Upper lobe of left lung (tissue), 6 donors: ENCODE data around the gene XXYLT1. TPM values are rescaled to one million over a fixed set of nuclear protein-coding genes. Genes with fewer than 3 reads are reported as not detected.

Experiments used
- ATAC-seq, 2 donors: fragments of 200-7000 bp; cut with Tn5 transposase; one replicate each; pipeline ENCODE4 v1.9.1; 2022; ENCODE audit warnings: mild to moderate bottlenecking in 2 of 2, moderate library complexity in 2 of 2; ENCODE audit not compliant: low FRiP score in 2 of 2
- DNase-seq, 2 donors: peaks; one replicate each; pipeline ENCODE4 v3.0.0-alpha.2; 2019 to 2020
- H3K27ac ChIP-seq, 4 donors: fragments of 200-600 bp; sonication (generic); one replicate each; pipeline ENCODE4 v1.5.1; 2016 to 2019
- H3K27me3 ChIP-seq, 4 donors: fragments of 200-600 bp; sonication (generic); one replicate each; pipeline ENCODE4 v1.5.1; 2017 to 2019
- H3K36me3 ChIP-seq, 4 donors: fragments of 200-600 bp; sonication (generic); one replicate each; pipeline ENCODE4 v1.5.1; 2016 to 2019
- H3K4me1 ChIP-seq, 4 donors: fragments of 200-600 bp; sonication (generic); one replicate each; pipeline ENCODE4 v1.5.1; 2018 to 2019
- H3K4me3 ChIP-seq, 4 donors: fragments of 200-600 bp; sonication (generic); one replicate each; pipeline ENCODE4 v1.5.1; 2017 to 2019; ENCODE audit warnings: mild to moderate bottlenecking in 2 of 4, moderate library complexity in 1 of 4
- H3K9me3 ChIP-seq, 4 donors: fragments of 200-600 bp; sonication (generic); one replicate each; pipeline ENCODE4 v1.5.1; 2018 to 2019
- CTCF ChIP-seq, 6 experiments: fragments of 450-650 bp in 4 of 6; fragments of 200-600 bp in 2 of 6; sonication (generic) in 2 of 6; IDR thresholded peaks; one replicate each; pipeline ENCODE4 v1.5.1; 2016 to 2019; ENCODE audit warnings: antibody characterized with exemption in 6 of 6
- EP300 ChIP-seq, 4 donors: sonication (generic); formaldehyde crosslinking; IDR thresholded peaks; one replicate each; pipeline ENCODE4 v1.5.1; 2017; ENCODE audit warnings: antibody characterized with exemption in 4 of 4, control low read depth in 2 of 4
- POLR2A ChIP-seq, 4 donors: fragments of 450-650 bp; IDR thresholded peaks; one replicate each; pipeline ENCODE4 v1.5.1; 2016 to 2017; ENCODE audit warnings: antibody characterized with exemption in 4 of 4, mild to moderate bottlenecking in 2 of 4
- POLR2AphosphoS5 ChIP-seq, 2 donors: sonication (generic); formaldehyde crosslinking; IDR thresholded peaks; one replicate each; pipeline ENCODE4 v1.5.1; 2017; ENCODE audit warnings: antibody characterized with exemption in 2 of 2
- WGBS, 2 donors: methylation state at CpG; one replicate each; pipeline ENCODE4 v1.1.5; 2017 to 2018; 5-methylcytosine and 5-hydroxymethylcytosine counted together
- total RNA-seq, 6 donors: library from RNA; depleted of rRNA in 4 of 6; stranded (reverse); fragments of >200 nt in 4 of 6; gene quantifications; one replicate each; pipeline versions ENCODE4 v1.1.0 to v1.2.1, GENCODE V29; 2016 to 2021
- donor health status: DM: no; HTN: no; CAD: no; lungs with moderate emphysema.
- donor health status: DM: no; HTN: yes; CAD: no; lungs with severe emphysema.

XXYLT1 gene
- total RNA-seq, 6 donors from 2014 or later: 6.3 to 9.6 (median 8.6) TPM

DNA sequence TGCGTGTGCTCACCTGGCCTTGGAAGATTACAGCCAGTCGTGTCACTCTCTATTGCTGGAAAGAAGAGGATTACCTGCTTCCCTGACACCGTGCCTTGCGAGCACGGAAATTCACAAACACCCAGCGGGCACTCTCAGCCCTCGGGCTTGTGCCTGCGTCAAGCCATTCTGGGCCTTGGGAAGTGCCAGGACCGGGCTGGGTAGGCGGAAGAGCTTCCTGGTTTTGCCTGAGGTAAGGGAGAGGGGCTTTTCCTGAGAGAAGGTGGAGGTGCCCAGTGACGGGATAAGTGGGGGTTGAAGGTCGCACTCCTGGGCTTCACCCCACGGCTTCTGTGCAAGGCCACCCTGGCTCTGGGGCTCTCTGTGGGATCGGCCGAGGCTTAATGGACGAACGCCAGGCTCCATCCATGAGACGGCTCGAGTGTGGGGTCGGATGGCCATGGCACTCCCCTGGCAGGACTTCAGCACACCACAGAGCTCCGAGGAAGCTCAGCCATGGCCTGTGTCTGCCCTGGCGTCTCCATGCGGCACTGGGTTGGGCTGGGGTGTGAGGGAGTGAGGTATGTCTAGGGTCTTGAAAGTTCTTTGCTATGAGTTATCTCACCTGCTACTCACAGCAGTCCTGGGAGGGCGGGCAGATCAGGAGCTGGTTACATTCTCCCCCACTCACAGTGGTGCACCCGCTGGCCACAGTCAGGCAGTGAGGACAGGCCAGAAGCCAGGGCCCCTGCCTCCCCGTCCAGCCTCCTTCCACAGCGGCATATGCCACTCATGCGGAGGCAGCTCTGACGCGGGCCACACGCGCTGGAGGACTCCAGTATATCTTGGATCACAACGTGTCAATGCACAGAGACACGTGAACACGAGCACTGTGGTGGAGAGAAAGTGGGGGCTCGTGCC lies 209.0 kb downstream of the XXYLT1 start:
- TF ChIP-seq POLR2AphosphoS5 (IDR thresholded peaks at IDR 0.05) (no peak), EP300 (IDR thresholded peaks at IDR 0.05) (no peak)
- H3K27me3 ChIP-seq: no peaks in the 10 kb centered on the region
- H3K4me1 ChIP-seq: peaks cover 0 to 12% (median 7%) of the 10 kb centered on the region in 4 donors
- no peak overlapping the region for H3K27ac ChIP-seq
- ATAC-seq: no peak
- no peaks in the 10 kb centered on the region for H3K9me3 ChIP-seq
- DNase-seq: no peak
- no peak overlapping the region for H3K4me3 ChIP-seq
- no peaks in the 10 kb centered on the region for H3K36me3 ChIP-seq
- WGBS, 2 donors: 91 to 95% methylated on average over 24 to 36 of the region's 36 CpGs

DNA sequence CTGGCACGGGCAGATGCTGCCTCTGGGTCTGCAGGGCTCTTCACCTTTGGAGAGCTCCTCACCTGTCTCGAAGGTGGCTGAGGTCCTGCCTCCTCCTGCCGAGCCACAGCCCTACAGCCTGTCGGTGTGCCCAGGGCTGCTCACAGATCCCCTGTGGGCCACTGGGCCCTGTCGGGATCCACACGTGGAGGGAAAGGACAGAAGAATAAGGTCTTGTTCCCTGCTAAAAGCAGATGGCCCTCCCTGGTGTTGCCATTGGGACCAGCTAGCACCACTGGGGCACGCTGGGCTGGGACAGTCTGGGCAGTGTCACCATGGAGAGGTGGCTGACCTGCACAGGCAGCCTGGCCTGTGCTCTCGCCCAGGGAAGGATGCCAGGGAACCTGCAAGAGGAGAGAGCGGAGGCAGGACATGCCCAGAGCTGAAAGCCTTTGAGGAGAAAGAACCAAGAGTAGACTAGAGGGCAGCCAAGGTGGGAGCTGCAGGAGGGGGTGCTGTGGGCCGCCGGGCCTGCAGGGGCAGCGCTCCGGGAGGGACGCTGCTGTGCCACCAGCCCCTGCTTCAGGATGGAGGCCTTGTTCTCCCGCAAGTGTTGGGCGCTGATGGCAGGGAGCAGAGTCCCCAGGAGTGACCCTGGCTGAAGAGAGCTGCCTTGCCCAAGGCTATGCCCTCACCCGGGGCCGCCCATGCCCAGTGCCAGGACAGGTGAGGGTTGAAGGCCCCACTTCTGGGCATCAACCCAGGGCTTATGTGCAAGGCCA lies 210.2 kb downstream of the XXYLT1 start:
- ATAC-seq (peak in 1 of 2 donors; percentile 19), DNase-seq (no peak)
- no peaks in the 10 kb centered on the region for H3K36me3 ChIP-seq
- TF ChIP-seq CTCF (IDR thresholded peaks at IDR 0.05): no peak
- TF ChIP-seq EP300 (IDR thresholded peaks at IDR 0.05): no peak
- TF ChIP-seq POLR2A (IDR thresholded peaks at IDR 0.05): no peak
- no peak for TF ChIP-seq POLR2AphosphoS5 (IDR thresholded peaks at IDR 0.05)
- WGBS, 2 donors: 90 to 93% methylated on average over 15 to 18 of the region's 18 CpGs
- H3K27me3 ChIP-seq: no peaks in the 10 kb centered on the region
- H3K4me1 ChIP-seq: peaks cover 0 to 12% (median 7%) of the 10 kb centered on the region in 4 donors
- no peaks in the 10 kb centered on the region for H3K9me3 ChIP-seq
- no peak overlapping the region for H3K27ac ChIP-seq
- H3K4me3 ChIP-seq: no peak overlapping the region

GRCh38 chr3:195060217-195060481 lies 210.8 kb downstream of the XXYLT1 start:
- Histone ChIP-seq H3K27me3 (no peaks in the 10 kb centered on the region), H3K9me3 (no peaks in the 10 kb centered on the region), H3K4me3 (no peak overlapping the region), H3K27ac (no peak overlapping the region), H3K4me1 (peaks cover 0 to 12% (median 7%) of the 10 kb centered on the region in 4 donors), H3K36me3 (no peaks in the 10 kb centered on the region)
- 83% methylated on average over 3 of the region's 3 CpGs; no CpG with 5 or more reads in 1 of the 2 donors for WGBS, 2 donors
- no peak for ATAC-seq
- TF ChIP-seq EP300 (IDR thresholded peaks at IDR 0.05) (no peak), POLR2A (IDR thresholded peaks at IDR 0.05) (no peak), POLR2AphosphoS5 (IDR thresholded peaks at IDR 0.05) (no peak), CTCF (IDR thresholded peaks at IDR 0.05) (no peak)
- no peak for DNase-seq

- WGBS, 2 donors: 82 to 86% methylated on average over 21 to 22 of the region's 22 CpGs
- TF ChIP-seq POLR2A (IDR thresholded peaks at IDR 0.05) (no peak), CTCF (IDR thresholded peaks at IDR 0.05) (no peak), POLR2AphosphoS5 (IDR thresholded peaks at IDR 0.05) (no peak), EP300 (IDR thresholded peaks at IDR 0.05) (no peak)
- Histone ChIP-seq H3K9me3 (no peaks in the 10 kb centered on the region), H3K4me1 (peaks cover 0 to 12% (median 7%) of the 10 kb centered on the region in 4 donors), H3K4me3 (no peak overlapping the region), H3K27me3 (no peaks in the 10 kb centered on the region), H3K36me3 (no peaks in the 10 kb centered on the region), H3K27ac (peak overlapping the region in 1 of 4 donors; percentile 52)
- no peak for ATAC-seq
- DNase-seq: no peak
Measured at GRCh38 chr3:195059471-195060216, 211.3 kb downstream of the XXYLT1 start.

DNA sequence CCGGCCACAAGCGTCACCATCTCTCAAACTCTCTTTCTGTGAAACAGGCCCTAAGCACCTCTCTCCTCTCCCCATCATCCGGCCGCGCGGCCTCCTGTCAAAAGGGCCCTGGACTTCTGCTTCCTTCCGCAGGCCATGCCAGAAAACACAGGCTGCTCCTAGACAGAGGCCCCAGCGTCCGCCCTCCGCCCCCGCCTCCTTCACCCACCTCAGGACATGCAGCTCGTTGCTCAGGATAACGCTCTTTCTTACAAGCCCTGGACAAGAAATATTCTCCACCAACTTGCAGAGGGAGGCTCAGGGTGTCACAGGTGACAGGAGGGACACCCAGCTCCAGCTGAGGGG lies 212.0 kb downstream of the XXYLT1 start:
- Histone ChIP-seq H3K4me1 (peaks cover 0 to 12% (median 7%) of the 10 kb centered on the region in 4 donors), H3K27me3 (no peaks in the 10 kb centered on the region), H3K36me3 (no peaks in the 10 kb centered on the region), H3K9me3 (no peaks in the 10 kb centered on the region), H3K4me3 (no peak overlapping the region), H3K27ac (peak overlapping the region in 2 of 4 donors; percentile 36 to 52)
- TF ChIP-seq POLR2AphosphoS5 (IDR thresholded peaks at IDR 0.05) (no peak), POLR2A (IDR thresholded peaks at IDR 0.05) (no peak), EP300 (IDR thresholded peaks at IDR 0.05) (no peak)
- ATAC-seq (no peak), DNase-seq (no peak)
- WGBS, 2 donors: 52 to 54% methylated on average over 13 of the region's 13 CpGs
